HL-60 (cell line): ENCODE data around the gene SREBF1.

Experiments used
- DNase-seq, 2 experiments: peaks; one replicate each; pipeline ENCODE4 v3.0.0-alpha.2; 2010 to 2020; ENCODE audit warnings: low read depth in 1 of 2, low spot score in 1 of 2
- H3K27ac ChIP-seq: fragments of 250-450 bp; sonication (Bioruptor Pico); replicated peaks from 2 replicates; pipeline ENCODE4 v1.5.1; 2020; ENCODE audit warnings: mild to moderate bottlenecking, moderate library complexity
- H3K27me3 ChIP-seq: fragments of 250-450 bp; sonication (Bioruptor Pico); 2 replicates; pipeline ENCODE4 v1.5.1; 2021; ENCODE audit warnings: mild to moderate bottlenecking, moderate library complexity; ENCODE audit not compliant: insufficient read depth, poor library complexity, severe bottlenecking
- H3K4me3 ChIP-seq: replicated peaks from 2 replicates; pipeline ENCODE4 v1.5.1; 2011; ENCODE audit warnings: mild to moderate bottlenecking, control low read depth, low read length; ENCODE audit not compliant: insufficient read depth
- CTCF ChIP-seq: IDR thresholded peaks from one replicate; pipeline ENCODE4 v1.5.1; 2011; ENCODE audit warnings: low read length, control low read depth, inconsistent platforms; ENCODE audit not compliant: insufficient read depth
- GABPA ChIP-seq: IDR thresholded peaks from 2 replicates; pipeline ENCODE4 v1.6.1; 2012; ENCODE audit warnings: low read depth
- POLR2AphosphoS5 ChIP-seq: IDR thresholded peaks from 2 replicates; pipeline ENCODE4 v1.6.1; 2012; ENCODE audit warnings: low read depth
- REST ChIP-seq: IDR thresholded peaks from 2 replicates; pipeline ENCODE4 v1.6.1; 2012; ENCODE audit warnings: low read depth; ENCODE audit not compliant: insufficient replicate concordance
- SPI1 ChIP-seq: IDR thresholded peaks from 2 replicates; pipeline ENCODE4 v1.6.1; 2012; ENCODE audit warnings: low read depth, mild to moderate bottlenecking, borderline replicate concordance

SREBF1 gene

GRCh38 chr17:17836250-17836817, 452 bp downstream of the SREBF1 start:
- Histone ChIP-seq H3K27ac (peak overlapping the region; percentile 88), H3K27me3 (no peaks in the 10 kb centered on the region), H3K4me3 (peak overlapping the region; percentile 65)
- TF ChIP-seq CTCF (no peak), REST (no peak), POLR2AphosphoS5 (peak; percentile 65; the same call in 1 of the 2 replicates)
- peak; percentile 82 to 90 for DNase-seq

GRCh38 chr17:17835415-17836249, 1.2 kb downstream of the SREBF1 start:
- H3K27ac ChIP-seq, result peak overlapping the region; percentile 88
- TF ChIP-seq CTCF (no peak), POLR2AphosphoS5 (no peak), SPI1 (no peak), REST (no peak), GABPA (no peak)
- peak overlapping the region; percentile 65 for H3K4me3 ChIP-seq
- H3K27me3 ChIP-seq, result no peaks in the 10 kb centered on the region
- no peak for DNase-seq

GRCh38 chr17:17834974-17835373, 1.8 kb downstream of the SREBF1 start:
- DNase-seq, result no peak
- H3K27me3 ChIP-seq, result no peaks in the 10 kb centered on the region
- no peak for TF ChIP-seq POLR2AphosphoS5
- TF ChIP-seq GABPA, result no peak
- no peak for TF ChIP-seq CTCF
- TF ChIP-seq SPI1, result no peak
- no peak overlapping the region for H3K27ac ChIP-seq
- no peak overlapping the region for H3K4me3 ChIP-seq
